Medulla oblongata (tissue), 1 donor: Measurements from ENCODE around the gene PTGR2.
A peak's percentile ranks its signal among the peaks of the same experiment; 100 is the strongest.
"Not testable (repeated sequence)": the region's sequence is repeated elsewhere in the genome, so short reads cannot be mapped to it uniquely, and the experiment has no call there.

Experiments
- DNase-seq: peaks from one replicate; pipeline ENCODE4 v3.0.0-alpha.2; 2015; ENCODE audit errors: extremely low spot score

The PTGR2 gene

DNA sequence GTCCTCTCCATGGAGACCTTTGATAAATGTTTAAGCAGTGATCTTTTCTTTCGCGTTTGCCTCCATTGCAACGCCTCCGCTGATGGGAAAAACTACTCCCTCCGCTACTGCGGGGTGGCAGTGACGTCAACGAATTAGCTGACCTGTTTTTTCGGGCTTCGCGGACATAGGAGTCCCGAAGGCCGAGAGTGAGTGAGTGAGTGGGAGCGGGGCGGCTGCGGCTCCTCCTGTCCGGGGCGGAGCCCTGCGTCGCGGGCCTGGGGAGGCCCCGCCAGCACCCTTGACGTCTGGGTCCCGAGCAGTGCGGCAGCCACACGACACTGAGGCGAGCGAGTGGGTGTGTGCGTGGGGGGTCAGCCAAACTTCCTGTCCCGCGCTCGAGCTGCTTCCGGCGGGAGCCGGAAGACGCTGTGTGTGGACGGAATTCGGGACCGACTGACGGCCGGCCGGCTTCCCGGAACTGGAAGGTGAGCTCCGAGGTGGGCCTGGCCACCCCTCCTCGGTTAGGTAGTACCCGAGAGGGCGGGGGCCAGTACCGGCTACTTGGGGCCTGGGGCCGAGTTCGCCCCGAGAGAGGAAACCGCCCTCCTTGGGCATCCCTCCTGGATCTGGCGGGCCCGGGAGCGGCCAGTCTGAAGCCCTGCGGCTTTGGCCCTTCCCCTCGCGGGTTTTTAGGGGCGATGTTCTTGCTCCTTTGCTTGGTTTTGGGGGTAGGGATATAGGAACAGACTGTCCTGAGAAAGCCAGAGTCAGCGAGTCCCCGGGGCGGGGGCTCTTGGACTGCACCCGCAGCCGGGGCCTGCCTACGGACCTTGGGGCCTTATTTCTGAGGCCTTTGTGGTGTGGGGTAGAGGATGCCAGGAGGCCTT lies 35.1 kb downstream of the PTGR2 start, which contains the start of gene ZNF410:
Gene ZNF410 (plus strand): TSS at position 411 of the 869 bp plus-strand sequence. CDS start 5,317 bp downstream, outside the sequence.
- peak; percentile 91 for DNase-seq

DNA sequence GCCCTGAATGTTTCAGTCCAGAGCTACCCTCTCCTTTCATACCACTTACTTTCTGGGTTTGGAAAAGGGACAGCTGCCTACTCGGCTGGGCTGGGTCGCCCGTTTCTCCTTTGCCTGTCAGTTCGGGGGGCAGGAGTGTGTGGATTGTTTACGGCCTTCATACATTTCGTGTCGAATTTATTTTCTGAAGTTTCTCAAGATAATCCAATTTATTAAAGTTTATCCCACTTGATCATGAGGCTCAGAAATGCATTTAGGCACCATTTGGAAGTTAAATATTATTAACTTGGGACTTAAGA lies 35.6 kb downstream of the PTGR2 start:
- no peak for DNase-seq

DNA sequence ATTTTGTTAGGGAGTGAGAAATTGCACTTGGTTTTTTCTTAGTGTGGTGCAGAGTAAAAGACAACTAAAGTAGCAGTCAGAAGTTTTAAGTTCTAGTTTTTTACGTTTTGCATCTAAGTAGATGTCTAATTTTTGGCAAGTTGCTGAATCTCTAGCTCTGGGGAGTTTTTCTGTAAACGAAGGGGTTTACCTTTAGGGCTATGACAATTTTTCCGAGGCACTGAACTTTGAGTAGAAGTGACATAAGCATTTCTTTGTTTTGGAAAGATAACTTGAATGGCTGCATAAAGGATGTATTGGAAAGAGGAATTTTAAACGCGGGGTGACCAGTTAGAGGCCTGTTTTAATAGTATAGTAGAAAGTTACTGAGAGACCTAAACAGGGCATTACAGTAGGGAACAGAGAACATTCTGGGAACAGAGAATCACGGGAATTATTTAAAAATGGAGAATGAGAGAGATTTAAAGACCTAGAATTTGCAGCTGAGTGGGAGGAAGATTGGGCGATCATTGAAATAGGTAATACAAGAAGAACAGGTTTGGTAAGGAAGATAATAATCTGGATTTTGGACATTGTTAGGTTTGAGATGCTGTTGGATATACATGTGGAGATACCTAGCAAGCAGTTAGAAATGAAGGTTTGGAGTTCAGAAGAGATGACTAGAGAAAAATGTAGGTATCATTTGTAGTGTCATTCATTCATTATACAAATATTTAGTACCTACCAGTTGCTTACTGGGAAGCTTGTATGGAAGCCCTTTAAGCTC lies 36.2 kb downstream of the PTGR2 start:
- no peak for DNase-seq

DNA sequence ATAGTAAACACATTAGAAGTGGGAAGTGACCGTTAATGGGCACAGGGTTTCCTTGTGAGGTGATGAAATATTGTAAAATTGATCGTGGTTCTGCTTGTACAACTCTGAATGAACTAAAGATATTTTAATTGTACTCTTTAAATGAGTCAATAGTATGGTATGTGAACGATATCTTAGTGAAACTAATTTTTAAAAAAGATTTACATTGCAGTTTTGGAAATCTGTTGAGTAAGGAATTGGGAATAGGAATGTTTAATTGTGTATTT lies 36.8 kb downstream of the PTGR2 start:
- DNase-seq = no peak

DNA sequence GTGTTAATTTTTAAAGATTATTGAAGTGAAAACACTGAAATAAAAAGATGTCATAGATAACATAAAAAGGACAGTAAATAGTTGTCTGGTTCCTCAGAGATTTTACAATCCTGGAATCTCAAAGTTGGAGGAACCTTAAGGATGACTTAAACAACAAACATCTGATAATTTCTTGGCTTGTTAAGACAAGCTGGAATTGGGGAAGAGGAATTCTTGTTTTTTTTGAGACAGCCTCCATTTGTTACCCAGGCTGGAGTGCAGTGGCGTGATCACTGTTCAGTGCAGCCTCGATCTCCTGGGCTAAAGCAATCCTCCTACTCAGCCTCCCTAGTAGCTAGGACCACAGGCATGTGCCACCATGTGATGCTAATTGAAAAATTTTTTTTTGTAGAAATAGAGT lies 37.3 kb downstream of the PTGR2 start:
- DNase-seq = no peak

DNA sequence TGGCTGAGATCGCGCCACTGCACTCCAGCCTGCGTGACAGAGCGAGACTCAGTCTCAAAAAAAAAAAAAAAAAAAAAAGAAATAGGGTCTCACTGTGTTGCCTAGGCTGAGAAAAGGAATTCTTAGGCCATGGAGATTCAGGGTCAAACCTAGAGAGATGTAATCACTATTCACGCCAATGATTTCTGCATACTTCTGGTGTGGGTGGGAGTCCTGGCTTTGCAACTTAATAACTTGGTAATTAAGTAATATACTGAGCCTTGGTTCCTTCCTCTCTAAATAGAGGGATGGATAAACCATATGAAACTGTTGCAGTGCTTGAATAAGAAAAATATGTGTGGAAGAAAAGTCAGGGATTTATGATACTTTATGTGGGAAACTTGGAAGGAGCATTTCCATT lies 37.7 kb downstream of the PTGR2 start:
- DNase-seq = no peak

DNA sequence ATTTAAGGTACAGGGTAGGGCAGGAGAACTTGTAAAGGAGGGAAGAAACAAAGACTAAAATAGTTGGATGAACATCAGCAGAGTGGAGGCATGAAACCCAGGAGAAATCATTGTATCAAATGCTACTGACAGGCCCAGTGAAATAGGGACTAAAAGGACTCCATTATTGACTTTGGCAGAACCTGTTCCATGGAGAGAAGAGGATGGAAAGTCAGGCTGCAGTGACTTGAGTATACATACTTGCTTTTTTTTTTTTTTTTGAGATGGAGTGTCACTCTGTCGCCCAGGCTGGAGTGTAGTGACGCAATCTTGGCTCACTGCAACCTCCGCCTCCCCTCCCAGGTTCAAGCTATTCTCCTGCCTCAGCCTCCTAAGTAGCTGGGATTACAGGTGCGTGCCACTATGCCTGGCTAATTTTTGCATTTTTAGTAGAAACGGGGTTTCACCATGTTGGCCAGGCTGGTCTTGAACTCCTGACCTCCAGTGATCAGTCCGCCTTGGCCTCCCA lies 42.6 kb downstream of the PTGR2 start:
- not testable (repeated sequence) for DNase-seq

DNA sequence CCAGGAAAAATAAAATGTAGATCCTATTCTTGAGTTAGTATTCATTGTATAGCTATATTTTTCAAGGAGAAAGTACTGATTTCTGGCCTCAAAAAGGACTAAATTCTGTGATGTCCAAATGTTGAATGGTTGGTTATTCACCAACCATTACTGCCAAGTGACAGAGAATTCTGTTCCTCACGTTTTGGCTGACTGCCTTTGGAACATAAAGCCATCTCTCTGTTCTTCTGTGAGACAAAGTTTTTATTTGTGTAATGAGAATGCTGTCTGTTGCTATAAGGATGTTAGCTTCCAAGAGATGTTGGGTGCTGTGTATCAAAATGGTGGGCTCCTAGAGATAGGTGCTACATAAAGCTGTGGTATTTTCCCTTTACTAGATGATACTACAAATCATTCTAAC lies 44.3 kb downstream of the PTGR2 start:
- DNase-seq = peak; percentile 46

DNA sequence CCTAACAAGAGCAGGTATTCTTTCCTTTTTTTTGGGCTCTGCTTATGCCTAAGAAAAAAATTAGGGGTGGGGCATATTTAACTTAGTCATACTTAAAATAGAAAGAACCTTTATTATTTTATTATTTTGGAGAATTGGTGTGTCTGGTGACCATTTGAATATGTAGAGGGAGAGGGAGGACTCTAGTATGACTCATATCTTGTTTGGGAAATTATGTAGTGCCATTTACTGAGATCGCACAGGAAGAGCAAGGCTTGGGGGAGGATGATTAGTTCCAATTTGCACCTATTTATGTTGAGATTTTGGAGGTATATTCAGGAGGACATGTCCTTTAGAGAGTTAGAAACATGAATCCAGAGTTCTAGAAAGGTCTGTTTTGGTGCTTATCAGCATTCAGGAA lies 44.9 kb downstream of the PTGR2 start:
- DNase-seq = no peak

DNA sequence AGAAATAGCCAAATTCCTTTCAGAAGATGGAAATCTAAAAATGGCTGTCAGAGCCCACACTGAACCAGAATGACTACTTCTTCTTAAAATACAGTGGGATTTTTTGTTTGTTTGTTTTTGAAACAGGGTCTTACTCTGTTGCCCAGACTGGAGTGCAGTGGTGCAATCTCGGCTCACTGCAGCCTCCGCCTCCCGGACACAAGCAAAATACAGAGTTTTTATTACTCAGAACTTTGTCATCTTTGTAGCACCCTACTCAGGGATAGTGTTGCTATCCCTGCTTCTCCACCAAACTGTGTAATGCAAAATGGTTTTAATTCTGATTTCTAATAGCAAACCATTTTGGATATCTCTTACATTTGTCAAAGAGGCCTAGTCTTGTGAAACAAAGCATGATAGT lies 51.4 kb downstream of the PTGR2 start:
- no peak for DNase-seq

DNA sequence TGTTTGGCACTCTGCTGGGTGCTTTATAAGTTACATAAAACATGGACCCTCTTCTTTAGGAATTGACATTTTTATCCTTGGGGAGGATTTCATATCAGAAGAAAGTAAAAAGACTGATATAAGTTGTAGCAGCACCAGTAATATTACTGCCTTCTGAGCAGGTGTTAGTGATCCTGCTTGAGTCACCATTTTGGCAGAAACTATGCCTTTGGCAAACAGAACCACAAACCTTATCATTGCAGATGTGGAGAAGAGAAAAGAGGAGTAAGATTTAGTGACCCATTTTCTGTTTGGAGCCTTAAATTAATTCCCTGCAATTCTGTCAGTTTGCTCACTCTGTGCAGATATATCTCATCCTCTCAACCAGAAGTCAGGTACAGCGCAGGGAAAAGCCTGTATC lies 58.0 kb downstream of the PTGR2 start:
- no peak for DNase-seq

DNA sequence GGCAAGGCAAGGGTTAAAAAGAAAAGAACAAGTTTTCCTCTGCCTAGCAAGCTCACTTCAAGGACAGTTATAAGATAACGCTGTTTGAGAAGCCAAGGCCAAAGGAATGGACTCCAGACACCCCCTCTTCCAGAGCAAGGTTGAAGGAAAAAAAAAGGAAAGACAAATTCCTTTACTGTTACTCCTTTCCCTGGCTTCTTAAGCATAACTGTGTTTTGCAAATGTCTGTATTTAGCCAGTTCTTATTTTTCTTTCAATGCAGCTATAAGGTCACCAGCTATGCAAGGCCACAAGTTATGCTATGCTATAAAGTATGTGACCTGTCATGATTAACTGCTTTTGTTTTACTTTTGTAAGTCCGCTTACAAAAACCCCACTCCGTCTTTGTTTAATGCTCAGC lies 61.6 kb downstream of the PTGR2 start:
- DNase-seq = no peak

DNA sequence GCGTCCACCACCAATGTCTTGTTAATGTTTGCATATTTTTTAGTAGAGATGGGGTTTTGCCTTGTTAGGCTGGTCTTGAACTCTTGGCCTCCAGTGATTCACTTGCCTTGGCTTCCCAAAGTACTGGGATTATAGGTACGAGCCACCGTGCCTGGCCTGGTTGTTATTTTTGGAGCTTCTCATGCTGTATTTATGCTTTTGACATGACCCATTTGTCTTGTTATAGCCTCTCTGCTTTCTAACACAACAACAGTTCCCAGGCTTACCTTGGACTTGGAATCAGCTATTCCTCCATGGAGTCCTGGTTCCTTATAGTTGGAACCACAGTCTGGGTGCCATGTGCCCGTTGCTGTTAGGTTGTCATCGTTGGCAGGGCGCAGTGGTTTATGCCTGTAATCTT lies 64.7 kb downstream of the PTGR2 start:
- no peak for DNase-seq

DNA sequence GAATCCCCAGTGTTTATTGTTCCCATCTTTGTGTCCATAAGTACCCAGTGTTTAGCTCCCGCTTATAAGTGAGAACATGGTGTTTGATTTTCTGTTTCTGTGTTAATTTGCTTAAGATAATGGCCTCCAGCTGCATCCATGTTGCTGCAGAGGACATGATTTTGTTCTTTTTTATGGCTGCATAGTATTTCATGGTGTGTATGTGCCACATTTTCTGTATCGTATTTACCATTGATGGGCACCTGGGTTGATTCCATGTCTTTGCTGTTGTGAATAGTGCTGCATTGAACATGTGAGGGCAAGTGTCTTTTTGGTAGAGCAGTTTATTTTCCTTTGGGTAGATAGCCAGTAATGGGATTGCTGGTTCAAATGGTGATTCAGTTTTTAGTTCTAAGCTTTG lies 67.8 kb downstream of the PTGR2 start:
- DNase-seq = not testable (repeated sequence)

DNA sequence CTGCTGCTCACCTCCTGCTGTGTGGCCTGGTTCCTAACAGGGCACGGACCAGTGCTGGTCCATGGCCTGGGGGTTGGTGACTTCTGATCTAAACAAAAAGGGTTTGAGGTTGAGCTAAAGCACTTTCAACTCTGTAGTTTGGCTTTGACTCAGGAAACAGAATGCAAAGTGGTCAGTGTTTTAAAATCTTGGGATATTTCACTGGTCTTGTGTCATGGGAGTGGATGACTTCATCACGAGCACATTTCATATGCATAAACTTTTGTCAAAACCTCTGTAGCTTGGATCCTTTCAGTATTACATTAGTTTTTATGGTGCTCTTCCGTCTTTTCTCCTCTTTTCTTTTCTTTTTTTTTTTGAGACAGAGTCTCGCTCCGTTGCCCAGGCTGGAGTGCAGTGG lies 72.7 kb downstream of the PTGR2 start:
- DNase-seq = no peak
